SK-N-SH (cell line): ENCODE measurements around the gene TBC1D2B.

Source experiments
- CTCF ChIP-seq: fragments of 200-600 bp; sonication (generic); IDR thresholded peaks from 2 replicates; pipeline ENCODE4 v1.6.1; 2017; ENCODE audit warnings: antibody characterized with exemption, mild to moderate bottlenecking, moderate library complexity
- ELF1 ChIP-seq: IDR thresholded peaks from 2 replicates; pipeline ENCODE4 v1.4.0; 2012
- EP300 ChIP-seq, 2 experiments: IDR thresholded peaks; 2 replicates each; pipeline versions ENCODE4 v1.4.0 to v1.6.1; 2012; ENCODE audit warnings: borderline replicate concordance in 1 of 2, low read depth in 1 of 2, low read length in 1 of 2
- EZH2phosphoT487 ChIP-seq: fragments of 200-600 bp; sonication (generic); IDR thresholded peaks from 2 replicates; pipeline ENCODE4 v1.6.1; 2017; ENCODE audit warnings: low read depth, mixed run types, mild to moderate bottlenecking, antibody characterized with exemption, moderate library complexity, borderline replicate concordance
- FOSL2 ChIP-seq: IDR thresholded peaks from 2 replicates; pipeline ENCODE4 v1.4.0; 2012; ENCODE audit warnings: low read depth, mild to moderate bottlenecking, moderate library complexity, borderline replicate concordance
- MAX ChIP-seq: IDR thresholded peaks from 2 replicates; pipeline ENCODE4 v1.4.0; 2012; ENCODE audit warnings: low read depth
- MEF2A ChIP-seq: IDR thresholded peaks from 2 replicates; pipeline ENCODE4 v1.4.0; 2012; ENCODE audit warnings: low read depth, borderline replicate concordance
- POLR2AphosphoS5 ChIP-seq: IDR thresholded peaks from 2 replicates; pipeline ENCODE4 v1.6.1; 2012; ENCODE audit warnings: low read depth, low read length
- RAD21 ChIP-seq: IDR thresholded peaks from 2 replicates; pipeline ENCODE4 v1.6.1; 2012; ENCODE audit warnings: mild to moderate bottlenecking, low read length
- REST ChIP-seq: IDR thresholded peaks from 2 replicates; pipeline ENCODE4 v1.6.1; 2012; ENCODE audit warnings: mild to moderate bottlenecking, low read depth, low read length, moderate library complexity
- TAF1 ChIP-seq: IDR thresholded peaks from 2 replicates; pipeline ENCODE4 v1.6.1; 2012; ENCODE audit warnings: low read depth, mild to moderate bottlenecking, low read length, moderate library complexity, borderline replicate concordance
- YY1 ChIP-seq: IDR thresholded peaks from 2 replicates; pipeline ENCODE4 v1.4.0; 2012; ENCODE audit warnings: low read depth, mild to moderate bottlenecking

- TF ChIP-seq EZH2phosphoT487 (no peak), CTCF (no peak), MEF2A (no peak), TAF1 (no peak), YY1 (no peak), MAX (no peak), REST (no peak), FOSL2 (no peak), EP300 (IDR thresholded peaks at IDR 0.05; ENCODE audit: borderline replicate concordance in 1 of 2, low read depth in 1 of 2, low read length in 1 of 2) (no peak), POLR2AphosphoS5 (no peak), RAD21 (no peak), ELF1 (no peak)
Measured at GRCh38 chr15:77988347-77989295, 88.9 kb downstream of the TBC1D2B start.
